HG03558 (cell line): ENCODE measurements around the gene VEPH1.

Experiments used
- ATAC-seq: cut with Tn5 transposase; IDR thresholded peaks from one replicate; pipeline ENCODE4 v1.9.1; 2021; ENCODE audit warnings: moderate number of reproducible peaks; ENCODE audit not compliant: unreplicated experiment; ENCODE audit errors: extremely low read depth

VEPH1 gene

GRCh38 chr3:157502916-157503595, at the start of gene VEPH1:
TSS of gene VEPH1 (minus strand) at chr3:157503416. CDS start at chr3:157495349, 8,067 bp downstream.
- ATAC-seq: no peak

- ATAC-seq: no peak
These were observed 48.7 kb upstream of the VEPH1 start for GRCh38 chr3:157551961-157552360.

- ATAC-seq: no peak
These were observed 46.3 kb upstream of the VEPH1 start for GRCh38 chr3:157549498-157549897.

GRCh38 chr3:157544501-157545130, 41.4 kb upstream of the VEPH1 start:
- ATAC-seq: no peak

- ATAC-seq: no peak
These were observed 40.4 kb upstream of the VEPH1 start for GRCh38 chr3:157543501-157544035.

GRCh38 chr3:157542711-157543500, 39.7 kb upstream of the VEPH1 start:
- no peak for ATAC-seq

- no peak for ATAC-seq
These were observed 38.5 kb upstream of the VEPH1 start for GRCh38 chr3:157541506-157542236.

GRCh38 chr3:157540656-157541055, 37.4 kb upstream of the VEPH1 start:
- ATAC-seq: no peak

- ATAC-seq: no peak
These were observed 32.5 kb upstream of the VEPH1 start for GRCh38 chr3:157535667-157536066.

- no peak for ATAC-seq
These were observed 31.5 kb upstream of the VEPH1 start for GRCh38 chr3:157534725-157535161.

GRCh38 chr3:157533298-157534070, 30.3 kb upstream of the VEPH1 start:
- no peak for ATAC-seq

- peak; percentile 82 for ATAC-seq
These were observed 29.5 kb upstream of the VEPH1 start for GRCh38 chr3:157532529-157533297.

GRCh38 chr3:157531771-157532170, 28.6 kb upstream of the VEPH1 start:
- ATAC-seq: no peak

- ATAC-seq: no peak
These were observed 28.1 kb upstream of the VEPH1 start for GRCh38 chr3:157531301-157531660.

GRCh38 chr3:157530637-157531300, 27.6 kb upstream of the VEPH1 start:
- no peak for ATAC-seq

GRCh38 chr3:157529751-157530150, 26.5 kb upstream of the VEPH1 start:
- ATAC-seq: no peak

GRCh38 chr3:157529085-157529484, 25.9 kb upstream of the VEPH1 start:
- no peak for ATAC-seq

GRCh38 chr3:157527131-157527881, 24.1 kb upstream of the VEPH1 start:
- no peak for ATAC-seq
